ENCODE data around the gene TSPAN12.

- TF ChIP-seq CTCF (conservative IDR thresholded peaks at IDR 0.05 in 1 of 2, IDR thresholded peaks at IDR 0.05 in 1 of 2; ENCODE audit: low read depth in 1 of 2, low read length in 2 of 2) (no peak), EZH2 (IDR thresholded peaks at IDR 0.05; ENCODE audit: low read length, missing control alignments) (no peak)
Observed at GRCh38 chr7:120793213-120793936, 64.6 kb downstream of the TSPAN12 start.
